Parathyroid adenoma (tissue), 2 donors: ENCODE measurements around the gene CD300H.
"Not testable (repeated sequence)": the region's sequence is repeated elsewhere in the genome, so short reads cannot be mapped to it uniquely, and the experiment has no call there.

Experiments
- H2AFZ ChIP-seq: fragments of 300-600 bp; sonication (generic); one replicate; pipeline ENCODE4 v1.7.0; 2017; ENCODE audit warnings: antibody characterized with exemption, mild to moderate bottlenecking
- H3K27ac ChIP-seq: fragments of 300-600 bp; sonication (generic); one replicate; pipeline ENCODE4 v1.7.0; 2017
- H3K27me3 ChIP-seq: fragments of 300-600 bp; sonication (generic); one replicate; pipeline ENCODE4 v1.7.0; 2017; ENCODE audit warnings: low read length; ENCODE audit not compliant: control insufficient read depth, insufficient read depth
- H3K36me3 ChIP-seq: fragments of 300-600 bp; sonication (generic); one replicate; pipeline ENCODE4 v1.7.0; 2017; ENCODE audit warnings: low read length; ENCODE audit not compliant: control insufficient read depth, insufficient read depth
- H3K4me1 ChIP-seq: fragments of 300-600 bp; sonication (generic); one replicate; pipeline ENCODE4 v1.7.0; 2017; ENCODE audit warnings: control low read depth
- H3K4me2 ChIP-seq: fragments of 300-600 bp; sonication (generic); one replicate; pipeline ENCODE4 v1.7.0; 2017; ENCODE audit warnings: low read length
- H3K4me3 ChIP-seq: fragments of 300-600 bp; sonication (generic); one replicate; pipeline ENCODE4 v1.7.0; 2017; ENCODE audit warnings: low read depth, low read length
- H3K79me2 ChIP-seq: fragments of 300-600 bp; sonication (generic); one replicate; pipeline ENCODE4 v1.7.0; 2017; ENCODE audit warnings: control low read depth
- H3K9ac ChIP-seq: fragments of 300-600 bp; sonication (generic); one replicate; pipeline ENCODE4 v1.7.0; 2017; ENCODE audit warnings: mild to moderate bottlenecking
- H3K9me3 ChIP-seq: fragments of 300-600 bp; sonication (generic); one replicate; pipeline ENCODE4 v1.7.0; 2017; ENCODE audit warnings: low read length; ENCODE audit not compliant: control insufficient read depth
- TF ChIP-seq, protein P1 (sequence below): fragments of 300-600 bp; sonication (generic); IDR thresholded peaks from one replicate; pipeline ENCODE4 v1.7.0; 2017; ENCODE audit warnings: antibody characterized with exemption, mild to moderate bottlenecking
- donor health status: primary hyperparathyroidism.

CD300H gene

DNA sequence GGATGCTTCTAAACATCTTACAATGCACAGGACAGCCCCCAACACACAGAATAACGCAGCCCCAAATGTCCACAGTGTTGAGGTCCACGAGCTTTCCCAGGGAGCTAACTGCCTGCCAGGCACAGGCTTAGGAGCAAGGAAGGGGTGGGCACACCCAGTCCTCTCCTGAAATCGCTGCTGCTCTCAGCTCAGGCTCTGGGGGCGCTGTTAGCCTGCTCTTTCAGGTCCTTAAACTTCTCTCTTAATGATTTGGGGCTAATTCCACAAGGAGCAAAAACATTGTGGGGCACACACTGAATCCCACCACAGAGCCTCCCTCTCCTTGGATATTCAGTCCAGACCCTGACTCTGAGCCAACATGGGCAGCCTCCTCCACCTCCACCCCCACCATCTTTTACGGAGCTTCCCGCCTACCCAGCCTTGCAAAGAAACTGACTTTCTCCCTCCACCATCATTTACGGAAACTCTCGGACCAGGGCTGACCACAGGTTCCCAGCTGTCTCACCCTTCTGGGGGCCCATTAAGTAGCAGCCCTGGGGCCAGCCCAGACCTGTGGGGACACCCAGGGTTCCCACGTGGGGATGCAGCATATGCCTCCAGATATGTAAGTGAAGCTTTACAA is 1.1 kb downstream of the CD300H start:
- H2AFZ ChIP-seq = no peak overlapping the region
- no peaks in the 10 kb centered on the region for H3K27me3 ChIP-seq
- no peaks in the 10 kb centered on the region for H3K36me3 ChIP-seq
- no peak overlapping the region for H3K4me2 ChIP-seq
- TF ChIP-seq, protein P1, sequence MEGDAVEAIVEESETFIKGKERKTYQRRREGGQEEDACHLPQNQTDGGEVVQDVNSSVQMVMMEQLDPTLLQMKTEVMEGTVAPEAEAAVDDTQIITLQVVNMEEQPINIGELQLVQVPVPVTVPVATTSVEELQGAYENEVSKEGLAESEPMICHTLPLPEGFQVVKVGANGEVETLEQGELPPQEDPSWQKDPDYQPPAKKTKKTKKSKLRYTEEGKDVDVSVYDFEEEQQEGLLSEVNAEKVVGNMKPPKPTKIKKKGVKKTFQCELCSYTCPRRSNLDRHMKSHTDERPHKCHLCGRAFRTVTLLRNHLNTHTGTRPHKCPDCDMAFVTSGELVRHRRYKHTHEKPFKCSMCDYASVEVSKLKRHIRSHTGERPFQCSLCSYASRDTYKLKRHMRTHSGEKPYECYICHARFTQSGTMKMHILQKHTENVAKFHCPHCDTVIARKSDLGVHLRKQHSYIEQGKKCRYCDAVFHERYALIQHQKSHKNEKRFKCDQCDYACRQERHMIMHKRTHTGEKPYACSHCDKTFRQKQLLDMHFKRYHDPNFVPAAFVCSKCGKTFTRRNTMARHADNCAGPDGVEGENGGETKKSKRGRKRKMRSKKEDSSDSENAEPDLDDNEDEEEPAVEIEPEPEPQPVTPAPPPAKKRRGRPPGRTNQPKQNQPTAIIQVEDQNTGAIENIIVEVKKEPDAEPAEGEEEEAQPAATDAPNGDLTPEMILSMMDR = peak; percentile 50
- H3K9me3 ChIP-seq = no peaks in the 10 kb centered on the region
- no peak overlapping the region for H3K27ac ChIP-seq
- no peak overlapping the region for H3K4me3 ChIP-seq
- H3K79me2 ChIP-seq = no peaks in the 10 kb centered on the region
- no peak overlapping the region for H3K9ac ChIP-seq
- no peaks in the 10 kb centered on the region for H3K4me1 ChIP-seq

DNA sequence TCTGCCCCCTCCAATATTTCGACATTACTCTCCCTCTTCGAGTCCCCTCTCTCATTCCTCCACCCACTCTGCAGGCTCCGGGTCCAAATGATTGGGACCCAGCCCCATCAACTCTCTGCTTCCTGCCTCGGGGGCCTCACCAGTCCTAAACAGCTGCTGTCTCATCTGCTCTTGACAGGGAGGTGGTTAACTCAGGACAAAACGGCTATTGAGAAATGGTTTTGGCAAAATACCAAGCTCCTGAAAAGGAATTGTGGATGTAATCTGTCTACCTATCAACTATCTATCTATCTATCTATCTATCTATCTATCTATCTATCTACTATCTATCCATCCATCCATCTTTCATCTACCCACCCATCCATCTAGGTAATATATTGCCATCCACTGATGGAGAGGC is 2.2 kb downstream of the CD300H start:
- Histone ChIP-seq H3K27me3 (no peaks in the 10 kb centered on the region), H2AFZ (no peak overlapping the region)

DNA sequence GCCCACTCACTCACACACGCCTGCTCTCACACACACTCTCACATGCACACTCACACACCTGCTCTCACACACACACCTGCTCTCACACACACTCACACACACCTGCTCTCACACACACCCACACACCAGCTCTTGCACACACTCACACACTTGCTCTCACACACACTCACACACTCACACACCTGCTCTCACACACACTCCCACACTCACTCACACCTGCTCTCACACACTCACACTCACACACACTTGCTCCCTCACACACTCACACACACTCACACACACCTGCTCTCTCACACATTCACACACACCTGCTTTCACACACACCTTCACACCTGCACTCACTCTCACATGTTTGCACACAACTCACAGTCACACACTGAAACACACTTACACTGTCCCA is 4.0 kb downstream of the CD300H start:
- TF ChIP-seq, protein P1 = no peak

More for the DNA sequence above, 2.2 kb downstream of the CD300H start:
- Histone ChIP-seq H3K4me3 (no peak overlapping the region), H3K27ac (no peak overlapping the region), H3K4me1 (no peaks in the 10 kb centered on the region), H3K4me2 (no peak overlapping the region), H3K9me3 (no peaks in the 10 kb centered on the region), H3K79me2 (no peaks in the 10 kb centered on the region), H3K9ac (no peak overlapping the region), H3K36me3 (no peaks in the 10 kb centered on the region)
- TF ChIP-seq, protein P1 = no peak

DNA sequence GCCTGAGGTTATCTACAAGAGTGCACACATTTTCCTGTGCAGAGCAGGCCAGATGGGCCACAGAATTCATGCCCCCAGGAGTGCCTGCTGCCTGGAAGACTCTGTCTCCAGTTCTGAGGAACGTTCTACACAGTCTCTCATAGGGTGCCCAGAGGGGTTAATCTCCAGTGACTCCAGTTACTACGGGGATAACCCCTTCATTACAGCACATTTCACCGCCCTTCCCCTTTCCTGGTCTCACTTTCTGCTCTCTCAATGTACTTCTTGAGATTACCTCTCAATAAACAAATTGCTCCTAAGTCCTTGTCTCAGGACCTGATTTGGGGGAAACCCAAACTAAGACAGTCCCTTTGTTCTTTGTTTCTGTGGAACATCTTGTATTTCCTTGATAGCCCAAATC is 5.7 kb downstream of the CD300H start:
- Histone ChIP-seq H3K9me3 (no peaks in the 10 kb centered on the region), H3K9ac (no peak overlapping the region), H3K4me3 (no peak overlapping the region), H3K27me3 (no peaks in the 10 kb centered on the region), H3K27ac (no peak overlapping the region), H3K4me2 (no peak overlapping the region), H3K4me1 (no peaks in the 10 kb centered on the region), H3K79me2 (no peaks in the 10 kb centered on the region), H2AFZ (no peak overlapping the region), H3K36me3 (no peaks in the 10 kb centered on the region)
- TF ChIP-seq, protein P1 = no peak

More for the DNA sequence above, 4.0 kb downstream of the CD300H start:
- no peaks in the 10 kb centered on the region for H3K4me1 ChIP-seq
- no peak overlapping the region for H3K27ac ChIP-seq
- H3K9me3 ChIP-seq = no peaks in the 10 kb centered on the region
- H3K36me3 ChIP-seq = no peaks in the 10 kb centered on the region
- no peak overlapping the region for H2AFZ ChIP-seq
- H3K27me3 ChIP-seq = no peaks in the 10 kb centered on the region
- H3K4me3 ChIP-seq = no peak overlapping the region
- H3K9ac ChIP-seq = no peak overlapping the region
- H3K79me2 ChIP-seq = no peaks in the 10 kb centered on the region
- no peak overlapping the region for H3K4me2 ChIP-seq

DNA sequence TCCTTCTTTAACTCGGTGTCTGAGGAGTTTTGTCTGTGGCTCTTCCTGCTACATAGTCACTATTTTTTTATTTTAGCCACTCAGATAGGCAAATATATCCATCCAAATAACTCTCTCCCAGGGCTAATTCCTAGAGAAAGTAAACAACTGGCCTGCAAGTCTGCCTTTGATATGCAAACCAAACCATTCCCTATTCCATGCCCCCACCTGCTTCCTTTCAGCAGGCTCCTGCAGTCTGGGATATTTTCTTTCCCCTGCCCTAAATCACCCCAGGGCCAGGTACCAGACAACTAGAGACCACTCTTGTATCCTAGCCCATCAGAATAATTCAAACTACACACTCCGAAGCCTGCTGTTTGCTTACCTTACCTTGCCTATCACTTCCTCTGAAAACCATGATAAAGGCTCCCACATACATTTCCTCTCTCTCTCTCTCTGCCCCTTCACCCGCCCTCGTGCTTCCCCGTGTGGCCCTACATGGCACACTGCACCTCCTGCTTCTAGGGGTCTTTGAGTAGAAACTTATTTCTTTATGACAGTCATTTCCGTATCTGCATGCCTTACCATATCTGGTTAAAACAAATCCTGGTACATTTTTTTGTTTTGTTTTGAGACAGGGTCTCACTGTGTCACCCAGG is 8.3 kb downstream of the CD300H start:
- no peaks in the 10 kb centered on the region for H3K79me2 ChIP-seq
- no peak overlapping the region for H3K4me2 ChIP-seq
- no peak overlapping the region for H2AFZ ChIP-seq
- no peaks in the 10 kb centered on the region for H3K27me3 ChIP-seq
- no peak overlapping the region for H3K9ac ChIP-seq
- no peaks in the 10 kb centered on the region for H3K36me3 ChIP-seq
- no peaks in the 10 kb centered on the region for H3K4me1 ChIP-seq
- H3K9me3 ChIP-seq = no peaks in the 10 kb centered on the region
- TF ChIP-seq, protein P1 = no peak
- no peak overlapping the region for H3K4me3 ChIP-seq
- H3K27ac ChIP-seq = no peak overlapping the region

DNA sequence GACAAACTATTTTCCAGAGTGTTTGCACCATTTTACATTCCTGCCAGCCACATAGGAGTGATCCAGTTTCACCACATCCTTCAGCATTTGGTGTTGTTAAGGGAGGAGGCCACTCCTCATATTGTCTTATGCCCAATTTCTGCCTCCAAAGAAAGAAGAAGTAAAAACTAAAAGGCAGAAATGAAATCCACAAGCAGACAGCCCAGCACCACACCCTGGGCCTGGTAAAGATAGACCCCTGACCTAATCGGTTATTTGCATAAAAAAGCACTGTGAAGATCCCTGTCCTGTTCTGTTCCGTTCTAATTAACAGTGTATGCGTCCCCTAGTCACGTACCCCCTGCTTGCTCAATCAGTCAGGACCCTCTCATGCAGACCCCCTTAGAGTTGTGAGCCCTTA is 8.9 kb downstream of the CD300H start:
- H2AFZ ChIP-seq, H3K27ac ChIP-seq, H3K27me3 ChIP-seq, H3K79me2 ChIP-seq, H3K4me3 ChIP-seq, H3K4me2 ChIP-seq, H3K36me3 ChIP-seq, H3K9me3 ChIP-seq, H3K4me1 ChIP-seq, H3K9ac ChIP-seq: not testable (repeated sequence)
